Bladder microvascular endothelial cell (primary cell): ENCODE data around the gene TAS2R50. TPM values are rescaled to one million over a fixed set of nuclear protein-coding genes. Genes with fewer than 3 reads are reported as not detected.

Experiments
- total RNA-seq: library from RNA; depleted of rRNA; stranded (reverse); fragments of >200 nt; gene quantifications from 2 replicates; pipeline ENCODE4 v1.2.3, GENCODE V29; 2014

Gene TAS2R50
- total RNA-seq = 1.1 and 9.0 TPM in 2 replicates

GRCh38 chr12:10986812-10987211, at the start of gene TAS2R50:
Gene TAS2R50 (minus strand): TSS chr12:10986912. CDS start chr12:10986860, 52 bp downstream.

DNA sequence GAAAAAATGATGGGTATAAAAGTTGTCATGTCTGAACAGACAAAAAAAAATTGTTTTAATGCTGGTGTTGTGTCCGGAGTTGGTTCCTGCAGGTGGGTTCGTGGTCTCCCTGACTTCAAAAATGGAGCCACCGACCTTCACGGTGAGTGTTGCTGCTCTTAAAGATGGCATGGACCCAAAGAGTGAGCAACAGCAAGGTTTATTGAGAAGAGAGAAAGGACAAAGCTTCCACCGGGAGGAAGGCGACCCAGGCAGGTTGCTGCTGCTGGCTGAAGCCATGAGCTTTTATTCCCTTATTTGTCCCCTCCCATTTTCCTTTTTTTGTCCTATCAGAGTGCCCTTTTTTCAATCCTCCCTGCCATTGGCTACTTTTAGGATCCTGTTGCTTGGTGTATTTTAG, 44.6 kb upstream of the TAS2R50 start, which contains the start of gene TAS2R31:
TAS2R31 (minus strand) TSS at position 101 of the 400 bp plus-strand sequence; CDS start at position 29, 72 bp downstream.

DNA sequence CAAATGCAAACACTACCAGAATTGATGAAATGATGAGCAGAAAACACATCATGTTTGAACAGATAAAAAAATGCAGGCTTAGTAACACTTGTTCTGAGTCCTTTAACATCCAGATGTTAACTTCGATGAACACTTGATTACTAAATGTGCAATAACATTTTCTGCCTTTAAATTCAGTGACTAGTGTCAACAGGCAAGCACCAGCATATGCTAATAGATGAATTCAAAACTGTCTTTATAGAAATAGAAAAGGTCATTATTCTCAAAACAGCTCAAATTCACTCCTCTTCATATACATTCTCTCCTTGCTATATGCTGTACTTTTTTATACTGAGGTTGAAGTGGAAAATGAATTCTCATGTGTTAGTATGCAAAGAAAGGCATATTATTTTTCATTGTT, 35.8 kb upstream of the TAS2R50 start, which contains the start of gene TAS2R19:
TAS2R19 (minus strand) TSS at position 101 of the 400 bp plus-strand sequence; CDS start at position 52, 49 bp downstream.

DNA sequence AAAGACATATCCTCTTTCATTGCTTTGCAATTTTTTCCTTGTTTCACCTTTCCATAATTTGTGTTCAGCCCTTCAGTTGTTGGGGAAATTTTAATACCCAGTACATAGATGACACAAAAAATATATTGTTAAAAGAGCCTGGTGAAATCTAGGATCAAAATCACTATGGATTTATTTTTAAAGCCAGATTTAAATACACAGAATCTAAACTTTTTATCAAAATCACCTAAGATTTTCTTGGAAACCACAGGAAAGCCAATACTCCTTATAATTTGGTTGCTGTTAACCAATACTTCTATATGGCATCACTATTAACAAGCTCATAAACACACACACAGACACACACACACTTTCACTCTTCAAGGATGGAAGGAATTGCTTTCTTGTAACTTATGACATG, 11.5 kb upstream of the TAS2R50 start, which contains the start of gene TAS2R20:
TAS2R20 (minus strand) TSS at position 101 of the 400 bp plus-strand sequence. CDS start 429 bp downstream, outside the sequence.

DNA sequence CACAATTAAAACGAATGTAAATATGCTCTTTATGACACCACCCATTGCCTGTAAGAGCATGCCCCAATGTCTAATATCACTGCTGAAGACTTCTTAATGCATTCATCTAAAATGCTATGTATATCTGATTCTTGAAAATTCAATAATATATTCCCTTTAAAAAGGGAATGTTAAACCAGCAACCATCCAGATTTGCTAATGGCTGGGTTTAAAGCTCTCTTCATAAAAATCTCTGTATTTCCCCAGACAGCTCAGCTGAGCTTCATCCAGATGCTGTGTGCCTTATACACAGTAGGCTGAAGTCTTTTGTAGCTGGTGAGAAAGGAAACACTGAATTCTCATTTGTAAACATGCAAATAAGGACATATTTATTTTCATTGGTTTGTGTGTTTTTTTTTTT, 47.5 kb downstream of the TAS2R50 start, which contains the start of gene TAS2R14:
TAS2R14 (minus strand) TSS at position 101 of the 400 bp plus-strand sequence; CDS start at position 45, 56 bp downstream.

Other genes with a start within 250 kb of the TAS2R50 start
- gene TAS2R7, start 184.3 kb downstream of the TAS2R50 start, total RNA-seq = not detected in 2 replicates
- gene TAS2R8, start 179.6 kb downstream of the TAS2R50 start, total RNA-seq = not detected in 2 replicates
- gene TAS2R9, start 176.7 kb downstream of the TAS2R50 start, total RNA-seq = 0.13 TPM in 1 of 2 replicates, not detected in the other
- gene TAS2R10, start 160.6 kb downstream of the TAS2R50 start, total RNA-seq = 0.16 and 0.76 TPM in 2 replicates
- gene PRR4, start 137.4 kb downstream of the TAS2R50 start, total RNA-seq = 0.16 and 1.0 TPM in 2 replicates
- gene PRH1, start 102.7 kb downstream of the TAS2R50 start, total RNA-seq = 2.8 and 36.3 TPM in 2 replicates
- gene TAS2R13, start 77.3 kb downstream of the TAS2R50 start, total RNA-seq = 0.65 and 3.3 TPM in 2 replicates
- 0.19 TPM in 1 of 2 replicates, not detected in the other for gene PRH2, start 57.7 kb downstream of the TAS2R50 start, total RNA-seq
- 1.3 and 4.2 TPM in 2 replicates for gene TAS2R14, start 47.6 kb downstream of the TAS2R50 start, total RNA-seq
- gene TAS2R20, start 11.4 kb upstream of the TAS2R50 start, total RNA-seq = 1.6 and 8.5 TPM in 2 replicates
- gene TAS2R19, start 35.7 kb upstream of the TAS2R50 start, total RNA-seq = 2.1 and 15.5 TPM in 2 replicates
- gene TAS2R31, start 44.5 kb upstream of the TAS2R50 start, total RNA-seq = 1.3 and 9.3 TPM in 2 replicates
- gene TAS2R46, start 75.4 kb upstream of the TAS2R50 start, total RNA-seq = 1.5 and 6.5 TPM in 2 replicates
- 4.0 TPM in 1 of 2 replicates, not detected in the other for gene TAS2R43, start 105.4 kb upstream of the TAS2R50 start, total RNA-seq
- 1.3 and 12.6 TPM in 2 replicates for gene TAS2R30, start 147.7 kb upstream of the TAS2R50 start, total RNA-seq
- 3.6 and 5.2 TPM in 2 replicates for gene SMIM10L1, start 184.3 kb upstream of the TAS2R50 start, total RNA-seq
- gene TAS2R42, start 200.0 kb upstream of the TAS2R50 start, total RNA-seq = not detected in 2 replicates